SU-DHL-6 (cell line): Measurements from ENCODE around the gene CPE.

Experiments
- EZH2phosphoT487 ChIP-seq: fragments of 200-600 bp; sonication (generic), shearing (Covaris generic); conservative IDR thresholded peaks from 2 replicates; pipeline ENCODE4 v1.6.1; 2018; ENCODE audit warnings: mild to moderate bottlenecking, antibody characterized with exemption, low read length, moderate library complexity, mixed read lengths
- TF ChIP-seq, protein P1 (sequence below): fragments of 200-600 bp; sonication (generic); IDR thresholded peaks from one replicate; pipeline ENCODE4 v1.5.1; 2017; ENCODE audit warnings: antibody characterized with exemption, mild to moderate bottlenecking, low read length, moderate library complexity; ENCODE audit not compliant: insufficient read depth, poor library complexity, severe bottlenecking

DNA sequence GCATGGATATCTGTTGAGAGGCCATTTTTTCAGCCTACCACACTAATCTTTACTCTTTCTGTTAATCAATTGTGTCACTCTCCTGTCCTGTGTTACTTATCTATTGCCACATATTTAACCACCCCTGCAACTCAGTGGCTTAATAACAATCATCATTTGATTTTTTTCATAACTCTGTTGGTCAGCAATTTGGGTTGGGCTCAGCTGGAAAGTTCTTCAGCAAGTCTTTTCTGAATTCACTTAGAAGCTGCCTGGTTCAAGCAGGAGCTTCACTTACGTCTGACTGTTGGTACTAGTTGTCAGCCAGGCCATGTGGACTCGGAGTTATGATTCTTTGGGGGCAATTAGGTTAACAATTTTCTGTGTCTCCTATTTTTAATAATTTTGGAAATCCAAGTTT is 50.1 kb downstream of the CPE start:
- TF ChIP-seq, protein P1, sequence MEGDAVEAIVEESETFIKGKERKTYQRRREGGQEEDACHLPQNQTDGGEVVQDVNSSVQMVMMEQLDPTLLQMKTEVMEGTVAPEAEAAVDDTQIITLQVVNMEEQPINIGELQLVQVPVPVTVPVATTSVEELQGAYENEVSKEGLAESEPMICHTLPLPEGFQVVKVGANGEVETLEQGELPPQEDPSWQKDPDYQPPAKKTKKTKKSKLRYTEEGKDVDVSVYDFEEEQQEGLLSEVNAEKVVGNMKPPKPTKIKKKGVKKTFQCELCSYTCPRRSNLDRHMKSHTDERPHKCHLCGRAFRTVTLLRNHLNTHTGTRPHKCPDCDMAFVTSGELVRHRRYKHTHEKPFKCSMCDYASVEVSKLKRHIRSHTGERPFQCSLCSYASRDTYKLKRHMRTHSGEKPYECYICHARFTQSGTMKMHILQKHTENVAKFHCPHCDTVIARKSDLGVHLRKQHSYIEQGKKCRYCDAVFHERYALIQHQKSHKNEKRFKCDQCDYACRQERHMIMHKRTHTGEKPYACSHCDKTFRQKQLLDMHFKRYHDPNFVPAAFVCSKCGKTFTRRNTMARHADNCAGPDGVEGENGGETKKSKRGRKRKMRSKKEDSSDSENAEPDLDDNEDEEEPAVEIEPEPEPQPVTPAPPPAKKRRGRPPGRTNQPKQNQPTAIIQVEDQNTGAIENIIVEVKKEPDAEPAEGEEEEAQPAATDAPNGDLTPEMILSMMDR = no peak
- TF ChIP-seq EZH2phosphoT487 = no peak
